GM18505 (cell line): Measurements from ENCODE around the gene KXD1.

ENCODE experiments used
- ATAC-seq: cut with Tn5 transposase; IDR thresholded peaks from one replicate; pipeline ENCODE4 v1.9.1; 2021; ENCODE audit not compliant: unreplicated experiment
- POLR2A ChIP-seq: IDR thresholded peaks from 4 replicates; pipeline ENCODE4 v1.6.1; 2011; ENCODE audit warnings: borderline replicate concordance; ENCODE audit not compliant: insufficient read depth, insufficient read length; ENCODE audit errors: extremely low read depth

KXD1 gene

GRCh38 chr19:18612772-18613588 is 55.3 kb downstream of the KXD1 start, which contains the start of gene TMEM59L:
TMEM59L (plus strand) TSS chr19:18612870; CDS start chr19:18612959, 89 bp downstream.
- no peak for ATAC-seq
- no peak for TF ChIP-seq POLR2A

- ATAC-seq = no peak
- TF ChIP-seq POLR2A = no peak
Measured at GRCh38 chr19:18613589-18614234, 56.0 kb downstream of the KXD1 start.

GRCh38 chr19:18616023-18616422 is 58.4 kb downstream of the KXD1 start:
- no peak for TF ChIP-seq POLR2A
- ATAC-seq = no peak

- ATAC-seq = no peak
- TF ChIP-seq POLR2A = no peak
Measured at GRCh38 chr19:18617562-18617961, 59.9 kb downstream of the KXD1 start.

- no peak for ATAC-seq
- TF ChIP-seq POLR2A = no peak
Measured at GRCh38 chr19:18618236-18618635, 60.6 kb downstream of the KXD1 start.
